Stimulated activated CD4-positive, alpha-beta T cell treated with anti-CD3 and anti-CD28 coated beads, Interleukin-4, amount 100 ng/mL, for 24 hours (primary cell): ENCODE measurements around the gene B3GALT5.
"Not testable (repeated sequence)": the region's sequence is repeated elsewhere in the genome, so short reads cannot be mapped to it uniquely, and the experiment has no call there.

Experiments used
- DNase-seq: peaks from one replicate; pipeline ENCODE4 v3.0.0-alpha.2; 2020

Gene B3GALT5

DNA sequence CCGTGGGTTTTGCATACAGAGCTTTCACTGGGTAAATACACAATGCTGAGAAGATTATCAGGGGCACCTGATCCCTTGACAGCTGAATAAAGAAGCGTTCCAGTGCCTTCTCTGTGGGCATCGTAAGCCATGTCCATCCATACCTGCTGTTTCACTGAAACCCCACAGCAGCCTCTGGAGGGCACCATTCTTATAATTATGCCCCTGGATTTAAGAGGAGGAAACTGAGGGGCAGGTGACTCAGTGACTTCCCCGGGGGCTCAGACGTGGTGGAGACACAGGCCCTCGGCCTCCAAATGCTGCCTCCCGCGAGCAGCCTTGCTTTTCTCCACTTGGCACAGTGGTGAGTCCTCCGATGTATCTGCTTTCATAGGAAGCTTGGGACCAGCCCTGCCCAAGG is 56.7 kb downstream of the B3GALT5 start:
- no peak for DNase-seq

DNA sequence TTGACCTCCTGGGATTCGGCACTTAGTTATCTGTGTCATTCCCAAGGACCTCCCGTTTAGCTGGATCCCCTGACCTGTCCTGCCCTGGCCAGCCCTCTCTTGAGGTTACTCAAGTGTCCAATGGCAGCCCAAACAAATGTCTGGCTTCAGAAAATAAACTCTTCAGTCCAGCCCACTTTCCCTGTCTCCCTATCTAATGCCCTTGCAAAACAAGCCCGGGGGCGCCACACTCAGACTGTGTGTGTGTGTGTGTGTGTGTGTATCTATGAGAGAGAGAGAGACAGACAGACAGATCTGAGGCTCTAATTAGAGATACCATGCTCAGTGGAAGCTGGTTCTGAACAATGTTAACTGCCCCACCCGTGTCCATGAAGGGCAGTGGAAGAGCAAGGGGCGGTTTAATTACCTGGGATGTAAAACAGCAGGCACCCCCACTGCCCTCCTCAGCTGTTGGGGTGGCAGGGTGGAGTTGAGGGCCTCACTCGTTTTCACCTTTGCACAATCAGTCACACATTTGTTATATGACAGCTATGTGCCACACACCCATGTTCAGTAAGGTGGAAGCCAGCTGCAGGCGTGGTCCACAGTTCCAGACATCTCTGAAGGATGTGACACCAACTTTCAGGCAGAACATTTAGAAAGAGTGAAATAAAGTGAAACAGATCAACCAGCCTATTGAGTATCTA is 57.4 kb downstream of the B3GALT5 start:
- no peak for DNase-seq

DNA sequence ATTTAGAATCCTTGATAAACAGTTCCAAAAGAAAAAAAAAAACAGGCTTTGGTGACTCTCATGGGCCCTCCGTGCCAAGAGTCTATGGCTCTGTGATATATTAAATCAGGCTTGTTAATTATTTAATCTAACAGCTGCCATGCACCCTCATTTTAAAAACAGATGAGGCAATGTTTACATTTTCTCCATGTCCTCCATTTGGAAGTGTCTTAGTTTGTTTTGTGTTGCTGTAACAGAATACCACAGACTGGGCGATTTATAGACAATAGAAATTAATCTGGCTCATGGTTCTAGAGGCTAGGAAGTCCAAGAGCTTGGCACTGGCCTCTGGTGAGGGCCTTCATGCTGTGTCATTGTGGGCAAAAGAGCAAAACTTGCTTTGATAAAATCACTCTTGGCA is 58.0 kb downstream of the B3GALT5 start:
- no peak for DNase-seq

DNA sequence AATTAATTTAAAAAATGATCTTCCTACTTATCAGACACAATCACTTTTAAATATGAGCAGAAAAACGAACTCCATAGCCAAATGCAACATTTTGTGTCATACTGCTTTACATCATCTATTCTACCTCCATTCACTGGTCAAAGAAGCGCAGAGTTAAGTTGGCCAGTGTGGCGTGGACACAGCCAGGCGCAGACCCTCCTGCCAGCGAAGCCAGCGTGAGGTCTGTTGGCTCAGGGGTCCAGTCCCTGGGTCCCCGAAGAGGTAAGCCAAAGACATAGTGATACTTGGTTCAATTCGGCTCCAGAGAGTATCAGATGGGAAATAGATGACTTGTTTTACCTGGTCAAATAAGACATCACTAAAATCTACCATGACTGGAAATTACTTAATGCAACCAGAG is 59.2 kb downstream of the B3GALT5 start:
- DNase-seq = no peak

DNA sequence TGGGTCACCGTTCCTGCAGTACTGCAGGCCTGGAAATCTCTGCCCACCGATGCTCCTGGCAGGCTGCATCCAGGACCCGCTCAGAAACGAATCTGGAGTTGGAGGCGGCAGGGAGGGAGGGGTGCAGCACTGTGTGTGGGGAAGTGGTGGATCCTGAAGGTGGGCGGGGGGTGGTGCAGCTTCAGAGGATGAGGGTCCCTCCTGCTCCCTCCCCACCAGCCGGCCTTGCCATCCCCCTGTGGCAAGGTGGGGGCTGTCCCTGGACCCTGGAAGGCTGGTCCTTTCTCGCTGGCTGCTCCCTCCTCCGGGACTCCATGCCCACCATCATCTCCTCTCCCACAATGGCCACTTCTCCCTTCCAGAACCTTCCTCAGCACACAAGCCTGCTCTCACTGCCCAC is 60.4 kb downstream of the B3GALT5 start:
- DNase-seq = no peak

DNA sequence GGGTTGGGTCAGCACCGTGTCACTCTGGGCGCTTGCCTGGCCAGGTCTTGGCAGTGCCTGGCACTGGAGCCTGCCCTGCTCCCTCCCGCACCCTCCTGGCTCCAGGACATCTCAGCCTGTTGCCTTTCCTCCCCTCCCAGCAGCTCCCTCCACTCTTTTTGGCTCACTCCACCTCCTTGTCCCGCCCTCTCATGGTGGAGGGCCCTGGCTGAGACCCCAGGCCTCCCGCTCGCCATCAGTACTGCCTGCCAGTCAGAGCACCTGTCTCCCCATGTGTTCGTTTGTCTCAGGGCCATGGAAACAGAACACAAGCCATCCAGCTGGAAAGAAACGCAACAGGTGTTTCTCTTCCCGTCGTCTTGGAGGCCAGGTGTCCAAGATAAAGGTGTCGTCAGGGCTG is 61.0 kb downstream of the B3GALT5 start:
- no peak for DNase-seq

DNA sequence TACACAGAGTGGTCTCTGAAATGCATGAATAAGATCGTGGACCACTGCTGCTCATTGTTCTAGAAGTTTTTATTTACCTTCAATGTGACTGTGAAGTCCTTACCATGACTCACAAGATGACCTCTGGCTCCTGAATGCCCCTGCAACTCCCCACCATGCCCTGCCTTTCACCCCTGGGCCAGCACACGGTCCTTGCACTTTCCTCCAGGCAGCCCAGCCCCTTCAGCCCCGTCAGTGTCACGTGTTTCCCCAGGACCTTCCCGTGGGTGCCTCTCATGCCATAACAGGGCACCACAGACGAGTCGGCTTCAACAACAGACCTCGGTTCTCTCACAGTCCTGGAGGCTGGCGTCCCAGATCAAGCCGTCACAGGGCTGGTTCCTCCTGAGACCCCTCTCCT is 62.1 kb downstream of the B3GALT5 start:
- no peak for DNase-seq

DNA sequence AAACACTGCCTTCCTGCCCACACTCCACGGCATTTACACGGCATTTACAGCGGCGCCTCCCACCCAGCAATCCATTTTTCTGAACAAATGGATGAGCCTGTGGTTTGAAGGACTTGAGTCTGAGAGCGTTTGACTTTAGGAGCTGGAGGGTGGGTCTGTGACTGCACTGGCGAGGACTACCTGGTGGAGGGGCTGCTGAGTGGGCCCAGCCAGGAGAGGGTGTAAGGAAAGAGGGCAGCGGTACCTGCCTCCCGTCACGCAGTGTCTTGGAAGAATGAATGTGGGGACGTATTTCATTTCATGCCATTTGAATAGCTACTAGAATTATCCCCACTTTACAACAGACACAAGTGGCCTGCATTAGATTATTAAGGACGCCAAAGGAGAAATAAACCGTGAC is 62.9 kb downstream of the B3GALT5 start:
- no peak for DNase-seq

DNA sequence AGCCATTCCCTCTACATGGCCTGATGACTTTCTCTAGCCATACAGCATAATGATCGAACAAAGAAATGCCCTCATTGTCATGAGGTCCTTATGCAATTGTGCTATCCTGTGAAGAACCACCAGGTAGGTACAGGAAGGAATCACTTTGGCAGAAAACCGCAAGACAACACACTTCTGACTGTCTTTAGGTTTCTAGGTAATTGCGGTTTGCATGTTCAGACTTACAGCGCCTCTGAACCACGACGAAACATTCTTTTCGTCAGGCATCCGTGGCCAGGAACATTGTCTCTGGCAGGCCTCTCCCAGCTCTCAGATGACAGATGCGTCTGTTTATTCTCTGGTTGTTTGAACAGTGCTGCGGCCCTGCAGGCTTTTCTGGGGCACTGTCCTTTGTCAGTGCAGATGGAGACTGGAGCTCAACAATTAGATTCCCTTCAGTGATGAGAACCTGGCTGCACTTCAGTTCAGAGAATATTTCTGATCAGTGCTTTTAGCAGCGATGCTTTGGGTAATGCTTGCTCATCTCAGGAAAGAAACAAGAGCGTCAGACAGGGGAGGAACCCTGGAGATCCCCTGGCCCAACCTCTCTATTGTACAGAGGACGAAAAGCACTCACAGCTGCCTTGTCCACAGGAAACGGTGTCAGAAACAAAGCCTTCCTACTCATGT is 63.4 kb downstream of the B3GALT5 start:
- DNase-seq = no peak

DNA sequence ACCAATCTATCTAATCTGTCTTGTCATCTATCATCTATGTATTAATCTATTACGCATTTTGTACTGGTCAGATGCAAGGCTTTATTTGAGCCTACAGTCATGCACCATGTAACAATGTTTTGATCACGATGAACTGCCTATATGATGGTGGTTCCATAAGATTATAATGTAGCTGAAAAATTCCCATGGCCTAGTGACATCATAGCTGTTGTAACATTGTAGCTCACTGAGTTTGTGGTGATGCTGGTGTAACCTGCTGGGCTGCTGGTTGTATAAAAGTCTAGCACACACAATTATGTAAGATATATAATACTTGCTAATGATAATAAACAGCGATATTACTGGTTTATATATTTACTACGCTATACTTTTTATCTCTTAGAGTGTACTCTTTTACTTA is 67.5 kb downstream of the B3GALT5 start:
- DNase-seq = no peak

DNA sequence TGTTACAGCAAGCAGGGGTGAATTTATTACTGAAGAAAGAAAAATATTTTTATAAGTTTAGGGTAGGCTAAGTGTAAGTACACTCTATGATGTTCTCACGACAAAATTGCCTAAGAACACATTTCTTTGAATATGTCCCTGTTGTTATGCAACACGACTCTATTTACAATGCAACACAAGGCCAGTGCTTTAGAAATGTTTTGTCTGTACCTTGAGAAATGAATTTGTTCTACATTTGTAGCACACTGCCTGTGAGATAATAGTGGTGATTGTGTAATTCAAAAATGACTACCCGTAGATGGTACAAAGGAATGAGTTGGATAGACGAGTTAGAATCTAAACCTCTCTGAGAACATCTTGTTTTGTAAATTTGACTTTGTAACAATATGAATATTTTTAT is 68.5 kb downstream of the B3GALT5 start:
- no peak for DNase-seq

DNA sequence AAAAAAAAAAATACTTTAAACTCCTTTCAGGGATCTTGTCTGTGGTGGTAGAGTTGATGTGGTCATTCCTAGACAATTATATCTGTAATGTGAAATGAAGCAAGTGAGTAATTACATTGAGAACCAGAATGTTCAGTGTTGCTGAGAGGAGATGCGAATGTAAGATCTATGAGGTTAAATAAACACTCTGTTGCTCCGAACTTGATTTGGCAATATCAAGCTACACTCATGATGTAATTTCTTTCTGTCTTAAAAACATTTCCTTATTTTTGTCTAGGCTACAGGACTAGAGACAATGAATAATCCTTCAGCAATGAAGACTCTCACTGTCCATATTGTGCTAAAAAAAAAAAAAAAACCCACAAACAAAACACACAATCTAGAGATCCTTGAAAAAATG is 69.1 kb downstream of the B3GALT5 start:
- no peak for DNase-seq

DNA sequence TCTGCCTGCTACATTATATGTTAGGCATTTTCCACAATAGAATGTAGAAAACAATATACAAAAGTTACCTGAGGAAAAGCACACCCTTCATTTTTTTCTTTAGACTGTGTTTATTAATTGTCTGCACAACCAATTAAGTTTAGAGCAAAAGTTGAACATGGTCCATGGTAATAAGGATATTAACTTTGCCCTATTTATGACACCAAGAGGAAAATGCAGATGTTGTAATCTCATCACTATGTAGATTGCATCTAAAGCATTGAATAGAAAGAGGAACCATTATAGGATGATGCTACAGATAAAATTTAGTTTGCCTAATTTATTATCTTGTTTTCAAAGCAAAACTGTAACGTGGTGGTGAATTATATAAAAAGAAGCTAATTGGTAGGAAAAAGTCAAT is 72.5 kb downstream of the B3GALT5 start:
- no peak for DNase-seq

DNA sequence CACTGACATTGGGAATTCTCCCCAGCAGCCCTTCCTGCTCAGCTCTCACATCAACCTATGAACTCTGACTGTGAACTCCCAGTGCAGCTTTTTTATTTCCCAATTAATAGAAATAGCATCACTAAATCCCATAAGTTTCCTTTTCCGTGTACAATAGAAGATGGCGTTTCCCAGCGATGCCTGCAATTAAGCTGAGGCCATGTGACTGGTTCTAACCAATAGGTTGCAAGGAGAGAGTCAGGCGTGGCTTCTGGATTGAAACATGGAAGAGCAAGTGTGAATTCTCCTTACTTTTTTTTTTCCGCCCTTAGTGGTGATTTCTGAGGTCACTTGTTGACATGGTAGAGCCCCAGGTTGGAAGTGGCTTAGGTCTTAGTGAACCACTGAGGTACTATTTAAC is 73.3 kb downstream of the B3GALT5 start:
- no peak for DNase-seq

DNA sequence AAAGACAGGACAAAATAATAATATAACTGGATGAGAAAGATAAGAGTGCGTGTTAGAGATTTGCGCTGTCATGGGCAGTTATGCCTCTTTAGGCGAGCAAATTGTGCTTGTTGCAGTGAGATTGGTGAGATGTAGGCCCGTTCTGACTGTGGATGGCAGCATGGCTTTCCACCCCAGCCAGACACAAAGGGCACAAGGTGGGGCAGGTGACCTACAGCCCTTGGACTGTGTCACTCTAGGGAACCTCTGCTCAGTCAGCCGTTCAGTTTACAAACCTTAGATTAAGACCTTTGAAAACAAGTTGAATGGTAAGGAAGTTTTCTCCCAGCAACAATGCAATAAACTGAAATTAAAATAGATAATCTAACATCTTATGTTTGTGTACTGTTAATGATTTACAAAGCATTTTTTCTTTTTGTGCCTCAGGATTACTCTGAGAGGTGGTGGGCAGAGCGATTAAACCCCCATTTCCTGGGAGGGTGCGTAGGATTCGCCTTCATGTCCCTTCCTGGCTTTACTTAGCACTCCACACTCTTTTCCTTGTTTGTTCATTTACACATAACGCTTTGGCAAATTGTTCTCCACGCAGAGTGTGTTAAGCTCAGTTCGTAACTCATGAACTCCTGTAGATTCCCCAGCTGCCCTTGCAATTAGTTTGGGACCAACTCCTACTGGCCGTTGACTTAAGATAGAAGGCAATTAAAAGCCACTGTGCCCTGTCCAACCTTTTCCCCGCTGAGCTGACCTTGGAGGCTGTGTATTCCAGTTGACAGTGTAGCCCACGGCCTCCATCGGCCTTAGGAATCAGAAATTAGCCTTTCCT is 74.1 kb downstream of the B3GALT5 start:
- DNase-seq = no peak

DNA sequence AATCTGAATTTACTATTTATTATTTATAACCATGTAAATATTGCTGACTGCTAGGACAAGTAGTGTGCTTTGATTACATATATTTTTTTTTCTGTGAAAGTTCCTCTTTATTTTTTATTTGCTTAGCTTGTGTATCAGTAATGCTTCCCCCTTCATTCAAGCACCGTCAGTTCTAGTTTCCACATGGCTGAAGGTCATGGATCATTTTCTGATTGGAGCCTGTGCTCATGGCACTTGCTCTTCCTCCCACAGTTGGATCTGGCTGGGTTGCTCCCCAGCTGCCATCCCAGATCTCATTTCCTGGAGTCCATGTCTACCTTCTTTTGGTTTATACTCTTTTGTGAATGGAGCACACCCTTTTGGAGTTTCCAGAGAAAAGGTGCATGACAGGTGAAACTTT is 75.3 kb downstream of the B3GALT5 start:
- DNase-seq = no peak

DNA sequence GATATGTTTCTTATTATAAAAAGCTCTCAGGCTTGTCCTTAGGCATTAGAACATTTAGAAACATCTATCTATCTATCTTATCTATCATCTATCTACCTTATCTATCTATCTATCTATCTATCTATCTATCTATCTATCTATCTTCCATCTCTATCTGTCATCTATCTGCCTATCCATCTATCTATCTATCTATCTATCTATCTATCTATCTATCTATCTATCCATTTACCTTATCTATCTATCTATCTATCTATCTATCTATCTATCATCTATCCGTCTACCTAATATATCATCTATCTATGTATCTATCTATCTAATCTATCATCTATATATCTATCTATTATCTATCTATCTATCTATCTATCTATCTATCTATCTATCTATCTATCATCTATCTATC is 77.1 kb downstream of the B3GALT5 start:
- not testable (repeated sequence) for DNase-seq

DNA sequence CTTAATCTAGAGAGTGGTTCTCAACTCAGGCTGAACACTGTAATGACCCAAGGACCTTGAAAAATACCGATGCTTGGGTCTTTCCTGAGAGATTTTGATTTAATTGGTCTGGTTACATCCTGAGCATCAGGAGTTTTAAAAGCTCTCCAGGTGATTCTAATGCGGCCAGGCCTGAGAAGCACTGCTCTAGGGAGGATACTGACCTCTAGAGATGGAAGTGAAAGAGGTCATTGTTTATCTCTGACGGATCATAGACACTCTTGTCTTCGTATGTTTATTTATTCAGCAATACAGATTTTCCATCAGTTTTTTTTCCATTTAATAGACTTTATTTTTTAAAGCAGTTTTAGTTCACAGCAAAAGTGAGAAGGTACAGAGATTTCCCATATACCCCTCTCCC is 77.7 kb downstream of the B3GALT5 start:
- DNase-seq = no peak

DNA sequence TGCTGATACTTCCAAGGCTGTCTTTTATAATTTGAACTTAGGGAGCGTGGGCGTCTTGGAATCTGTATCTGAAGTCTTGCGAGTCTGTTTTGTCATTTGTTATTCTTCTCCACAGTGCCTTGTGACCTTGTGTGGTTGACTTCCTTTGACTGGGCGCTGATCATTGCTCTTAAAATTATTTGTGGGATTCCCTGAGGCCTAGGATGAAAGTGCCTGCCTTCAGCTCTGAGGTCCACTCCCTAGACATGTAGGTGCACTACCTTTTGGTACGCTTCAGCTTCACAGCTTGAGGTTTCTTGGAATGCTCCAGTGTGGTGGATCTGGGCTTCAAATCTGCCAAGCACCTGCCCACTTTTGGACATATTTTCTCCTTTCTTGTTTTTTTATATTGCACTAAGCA is 82.0 kb downstream of the B3GALT5 start:
- no peak for DNase-seq

DNA sequence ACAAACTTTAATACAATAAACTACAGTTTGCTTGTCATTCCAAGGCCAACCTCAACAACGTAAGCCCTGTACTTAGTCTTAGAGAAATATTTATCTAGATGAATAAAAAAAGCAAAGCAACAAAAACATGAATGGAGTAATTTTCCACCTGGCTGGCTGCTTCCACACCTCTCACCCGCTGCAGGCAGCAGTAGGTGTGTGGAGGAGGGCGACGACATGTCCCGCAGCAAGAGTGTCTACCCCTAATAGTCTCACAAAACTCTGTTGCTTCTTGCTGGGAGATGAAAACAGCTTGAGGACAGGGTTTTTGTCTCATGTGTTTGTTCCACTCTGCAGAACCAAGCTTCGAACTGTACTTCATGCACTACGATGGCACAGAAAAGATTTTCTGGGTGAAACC is 83.5 kb downstream of the B3GALT5 start:
- no peak for DNase-seq

DNA sequence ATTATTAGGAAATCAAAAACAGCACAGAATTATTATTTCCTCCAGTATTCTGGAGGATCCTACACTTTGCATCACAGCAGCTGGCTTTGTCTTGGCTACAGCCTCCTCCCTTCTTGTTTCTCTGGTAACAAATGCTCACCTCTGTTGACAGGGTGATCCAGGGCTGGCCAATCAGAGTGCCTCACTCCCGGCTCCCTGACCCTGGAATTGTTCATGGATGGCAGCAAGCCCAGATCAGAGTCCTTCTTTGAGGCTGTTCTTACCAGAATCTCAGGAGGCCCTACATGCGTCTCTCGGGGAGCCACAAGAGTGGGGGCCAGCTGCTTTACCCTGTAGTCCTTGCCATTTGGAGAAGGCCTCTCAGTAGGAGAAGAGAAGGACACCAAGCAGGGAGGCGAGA is 83.9 kb downstream of the B3GALT5 start:
- no peak for DNase-seq

DNA sequence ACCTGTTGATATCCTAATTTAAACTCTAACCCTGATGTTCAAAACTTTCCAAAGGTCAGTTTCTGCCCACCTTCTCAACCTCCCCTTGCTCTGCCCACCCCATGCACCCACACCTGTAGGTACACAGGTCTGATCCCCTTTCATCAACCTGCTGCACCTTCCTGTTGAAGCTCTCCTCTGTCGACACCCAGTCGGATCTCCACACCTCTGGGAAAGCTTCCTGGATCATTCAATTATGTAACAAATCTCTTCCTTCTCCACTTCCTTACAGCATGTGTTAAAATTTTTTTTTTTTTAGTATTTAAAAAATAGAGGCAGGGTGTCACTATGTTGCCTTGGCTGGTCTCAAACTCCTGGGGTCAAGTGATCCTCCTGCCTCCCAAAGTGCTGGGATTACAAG is 87.6 kb downstream of the B3GALT5 start:
- DNase-seq = no peak

DNA sequence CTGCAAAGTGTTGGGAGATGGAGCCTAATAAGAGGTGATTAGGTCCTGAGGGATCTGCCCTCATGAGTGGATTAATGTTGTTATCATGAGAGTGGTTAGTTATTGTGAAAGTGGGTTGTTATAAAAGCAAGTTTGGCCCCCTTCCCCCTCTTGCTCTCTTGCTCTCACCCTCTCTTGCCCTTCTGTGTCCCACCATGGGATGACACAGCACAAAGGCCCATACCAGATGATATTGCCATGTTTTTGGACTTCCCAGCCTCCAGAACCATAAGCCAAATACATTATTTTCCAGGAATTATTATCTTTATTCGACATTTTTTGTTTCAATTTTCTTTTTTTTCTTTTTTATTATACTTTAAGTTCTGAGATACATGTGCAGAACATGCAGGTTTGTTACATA is 90.8 kb downstream of the B3GALT5 start:
- no peak for DNase-seq

DNA sequence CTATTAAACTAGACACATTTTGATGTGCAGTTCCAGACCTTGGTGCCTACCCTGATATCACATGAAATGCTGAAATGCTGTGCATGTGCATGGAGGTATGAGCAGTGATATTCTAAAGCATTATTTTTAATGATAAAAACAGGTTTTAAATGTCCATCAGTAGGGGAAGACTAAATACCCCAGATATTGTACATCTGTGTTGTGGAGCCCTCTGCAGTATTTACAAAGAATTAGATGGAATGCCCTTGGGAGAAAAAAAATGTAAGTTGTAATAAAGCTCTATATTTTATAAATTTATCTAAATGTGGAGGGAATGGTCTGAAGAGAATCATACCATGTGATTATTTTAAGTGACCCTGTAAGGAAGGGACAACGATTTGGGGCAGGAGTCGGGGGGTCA is 93.1 kb downstream of the B3GALT5 start:
- DNase-seq = no peak
